Renal pelvis (tissue), 4 donors: ENCODE data around the gene VSTM2L. TPM values are rescaled to one million over a fixed set of nuclear protein-coding genes. Genes with fewer than 3 reads are reported as not detected.

Experiments
- DNase-seq: peaks from one replicate; pipeline ENCODE4 v3.0.0-alpha.2; 2013
- polyA plus RNA-seq, 3 donors: library from polyadenylated mRNA; unstranded; fragments of 120-200 nt; gene quantifications; one replicate each; pipeline ENCODE4 v1.2.1, GENCODE V29; 2013; ENCODE audit not compliant: insufficient read length in 3 of 3

Gene VSTM2L
- polyA plus RNA-seq, 3 donors: 1.5 to 3.5 (median 2.1) TPM

DNA sequence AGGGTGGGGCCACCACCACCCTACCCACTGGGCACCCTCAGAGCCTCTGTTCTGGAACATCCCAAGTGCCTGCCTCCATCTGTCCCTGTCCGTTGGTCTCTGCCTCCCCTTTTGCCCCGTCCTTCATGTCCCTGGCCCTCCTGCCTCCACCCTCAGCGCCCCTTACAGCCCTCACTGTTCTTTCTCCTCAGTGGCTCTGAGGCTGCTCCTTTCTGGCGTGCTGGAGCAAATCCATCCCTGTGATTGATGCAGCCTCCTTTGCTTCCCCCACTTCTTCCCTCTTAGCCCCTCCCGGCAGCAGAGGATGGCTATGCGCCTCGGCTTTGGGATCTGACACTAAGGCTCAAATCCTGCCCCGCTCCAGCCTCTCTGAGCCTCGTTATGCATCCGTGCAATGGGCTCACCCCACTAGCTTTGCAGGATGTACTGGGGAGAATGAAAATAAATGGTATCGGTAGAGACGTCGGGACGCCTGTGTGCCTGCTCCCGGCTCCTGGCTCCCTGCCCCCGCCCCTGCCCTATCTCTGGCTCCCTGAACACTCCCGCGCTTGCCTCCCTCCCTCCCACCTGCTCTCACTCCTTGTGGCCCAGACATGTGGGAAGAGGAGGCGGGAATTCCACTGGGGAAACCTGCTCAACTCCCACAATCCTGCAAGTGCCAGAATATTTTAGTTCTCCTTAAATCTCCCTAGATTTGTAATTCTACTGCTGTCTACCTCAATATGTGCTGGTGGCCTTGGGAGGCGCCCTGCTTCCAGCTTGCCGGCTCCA lies 13.1 kb downstream of the VSTM2L start:
- DNase-seq: peak; percentile 26

- DNase-seq: no peak
These were observed 14.5 kb downstream of the VSTM2L start for GRCh38 chr20:37917461-37917860.

DNA sequence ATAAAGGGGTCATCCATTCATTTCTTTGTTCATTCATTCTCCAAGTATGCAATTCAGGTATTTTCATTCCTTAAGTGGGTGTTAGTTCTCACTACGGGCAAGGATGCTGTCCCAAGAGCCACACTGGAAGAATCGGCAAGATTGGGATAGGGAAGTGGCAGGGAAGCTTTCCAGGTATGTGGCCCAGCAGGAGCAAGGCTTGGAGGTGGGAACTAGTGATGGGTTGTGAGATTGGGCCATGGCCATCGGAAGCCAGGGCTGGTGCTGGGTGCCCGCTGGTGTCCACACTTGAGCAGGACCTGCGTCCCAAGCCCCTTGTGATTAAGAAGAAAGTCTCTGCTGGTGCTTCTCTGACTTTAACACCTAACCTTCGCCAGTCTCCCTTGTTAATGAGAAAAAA lies 15.1 kb downstream of the VSTM2L start:
- no peak for DNase-seq

GRCh38 chr20:37919389-37920040 lies 16.6 kb downstream of the VSTM2L start:
- DNase-seq: peak; percentile 58

DNA sequence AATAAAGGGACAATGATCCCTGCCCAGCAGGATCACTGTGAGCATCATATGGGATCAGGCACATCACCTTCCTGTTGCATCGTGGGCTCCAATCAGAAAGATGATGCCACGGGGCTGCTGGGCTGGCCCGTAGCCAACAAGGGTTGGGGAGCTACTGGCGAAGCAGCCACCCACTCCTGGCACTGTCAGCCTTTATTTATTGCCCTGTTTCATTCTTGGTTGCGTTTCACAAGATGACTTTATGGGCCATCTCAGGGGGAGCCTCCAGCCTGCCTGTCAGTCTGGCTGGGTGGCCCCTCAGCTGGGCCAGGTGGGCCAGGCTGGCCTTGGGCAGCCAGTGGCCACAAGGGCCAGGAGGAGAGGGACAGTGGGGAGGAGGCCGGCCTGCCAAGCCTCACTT lies 17.3 kb downstream of the VSTM2L start:
- DNase-seq: peak; percentile 38

DNA sequence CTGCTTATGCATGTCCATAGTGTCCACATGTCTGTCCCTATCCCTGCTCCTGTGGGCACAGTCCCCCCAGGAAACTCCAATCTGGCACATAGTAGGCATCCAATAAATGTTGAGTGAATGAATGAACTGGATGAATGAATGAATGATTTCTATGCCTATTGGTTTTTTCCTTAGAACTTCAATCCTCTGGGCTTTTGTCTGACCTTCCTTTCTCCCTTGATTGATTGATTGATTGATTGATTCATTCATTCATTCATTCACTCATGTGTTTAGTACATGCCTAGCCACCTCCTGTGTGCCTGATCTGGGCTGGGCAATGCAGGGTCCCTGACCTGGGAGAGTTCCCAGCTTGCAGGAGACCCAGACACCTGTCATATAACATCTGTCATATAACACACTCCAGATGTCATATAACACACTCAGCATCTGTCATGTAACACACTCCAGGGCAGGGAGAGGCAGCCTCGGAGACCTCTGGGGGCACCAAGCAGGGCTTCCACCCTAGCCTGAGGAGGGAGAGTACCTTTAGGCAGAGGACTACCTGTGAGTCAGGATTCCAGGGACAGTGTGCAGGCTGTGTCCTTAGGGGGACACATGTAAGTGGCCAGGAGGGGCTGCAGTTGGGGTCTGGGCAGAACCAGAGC lies 17.9 kb downstream of the VSTM2L start:
- DNase-seq: no peak

- DNase-seq: no peak
These were observed 18.5 kb downstream of the VSTM2L start for GRCh38 chr20:37921341-37921929.

GRCh38 chr20:37922016-37922415 lies 19.1 kb downstream of the VSTM2L start:
- DNase-seq: no peak

- no peak for DNase-seq
These were observed 22.6 kb downstream of the VSTM2L start for GRCh38 chr20:37925265-37926165.

- no peak for DNase-seq
These were observed 23.7 kb downstream of the VSTM2L start for GRCh38 chr20:37926612-37927011.

DNA sequence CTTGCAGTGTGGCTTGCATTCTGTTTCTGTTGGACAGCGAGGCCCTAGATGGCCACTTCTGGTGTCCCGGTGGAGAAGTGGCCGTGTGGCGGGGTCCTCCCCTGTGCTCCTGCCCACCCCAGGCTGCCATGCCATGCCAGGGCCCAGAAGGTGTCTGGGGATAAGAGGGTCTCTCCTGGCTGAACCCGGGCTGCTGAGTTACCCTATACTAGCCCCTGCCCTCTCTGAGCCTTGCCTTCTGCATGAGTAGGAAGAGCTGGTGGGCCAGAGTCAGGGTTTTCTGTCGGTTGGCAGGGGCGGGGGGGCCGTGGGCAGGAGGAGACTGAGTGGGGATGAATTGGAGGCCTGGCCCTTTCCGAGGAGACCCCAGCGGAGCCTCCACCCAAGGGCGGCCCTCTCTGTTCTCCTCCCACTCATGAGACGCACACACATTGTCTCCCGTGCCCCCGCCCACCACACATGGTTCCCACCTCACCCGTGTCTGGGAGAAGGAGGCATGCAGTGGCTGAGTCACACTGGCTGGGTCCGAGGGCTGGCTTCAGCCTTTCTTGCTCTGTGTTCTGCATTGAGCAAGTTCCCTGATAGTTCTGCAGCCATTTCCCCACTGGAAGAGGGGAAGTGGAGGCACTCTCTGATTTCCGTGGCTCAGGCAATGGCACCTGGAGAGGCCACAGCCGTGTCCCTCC lies 24.6 kb downstream of the VSTM2L start:
- DNase-seq: no peak

DNA sequence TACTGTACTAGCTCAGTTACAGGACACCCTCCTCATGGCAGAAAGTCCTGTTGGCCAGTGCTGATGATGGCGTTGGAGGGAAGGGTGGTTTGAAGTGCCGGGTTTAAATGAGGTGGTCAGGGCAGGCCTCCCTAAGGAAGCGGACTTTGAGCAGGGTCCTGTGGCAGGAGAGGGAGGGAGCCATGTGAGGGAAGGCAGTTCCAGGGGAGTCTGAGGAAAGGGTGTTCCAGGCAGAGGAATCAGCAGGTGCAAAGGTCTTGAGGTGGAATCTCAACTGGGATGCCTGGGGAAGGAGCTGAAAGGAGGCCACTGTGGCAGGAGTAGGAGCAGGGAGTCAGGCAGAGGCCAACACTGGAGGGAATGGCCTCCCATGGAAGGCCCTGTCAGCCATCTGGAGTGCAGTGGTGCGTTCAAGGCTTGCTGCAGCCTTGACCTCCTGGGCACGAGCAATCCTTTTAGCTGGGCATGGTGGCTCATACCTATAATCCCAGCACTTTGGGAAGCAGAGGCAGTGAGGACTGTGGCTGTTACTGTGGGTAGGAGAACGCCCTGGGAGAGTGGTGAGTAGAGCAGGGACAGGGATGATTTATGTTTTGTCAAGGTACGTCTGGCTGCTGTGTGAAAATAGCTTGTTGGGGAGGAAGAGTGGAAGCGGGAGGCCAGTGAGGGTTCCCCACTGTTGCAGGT lies 26.2 kb downstream of the VSTM2L start:
- DNase-seq: no peak

DNA sequence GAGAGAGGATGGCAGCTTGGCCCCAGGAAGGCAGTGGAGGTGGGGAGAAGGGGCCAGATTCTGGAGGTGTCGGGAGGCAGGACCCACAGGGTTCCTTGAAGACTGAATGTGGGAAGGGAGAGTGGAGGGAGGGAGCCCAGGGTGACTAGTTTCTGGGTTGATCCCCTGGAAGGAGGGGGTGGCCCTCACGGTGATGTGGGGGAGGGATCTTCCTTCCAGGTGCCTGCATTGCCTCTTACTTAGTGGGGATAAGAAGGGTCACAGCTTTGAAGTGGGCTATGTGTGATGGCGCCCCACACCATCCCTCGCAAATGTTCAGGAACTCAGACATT lies 26.7 kb downstream of the VSTM2L start:
- no peak for DNase-seq

DNA sequence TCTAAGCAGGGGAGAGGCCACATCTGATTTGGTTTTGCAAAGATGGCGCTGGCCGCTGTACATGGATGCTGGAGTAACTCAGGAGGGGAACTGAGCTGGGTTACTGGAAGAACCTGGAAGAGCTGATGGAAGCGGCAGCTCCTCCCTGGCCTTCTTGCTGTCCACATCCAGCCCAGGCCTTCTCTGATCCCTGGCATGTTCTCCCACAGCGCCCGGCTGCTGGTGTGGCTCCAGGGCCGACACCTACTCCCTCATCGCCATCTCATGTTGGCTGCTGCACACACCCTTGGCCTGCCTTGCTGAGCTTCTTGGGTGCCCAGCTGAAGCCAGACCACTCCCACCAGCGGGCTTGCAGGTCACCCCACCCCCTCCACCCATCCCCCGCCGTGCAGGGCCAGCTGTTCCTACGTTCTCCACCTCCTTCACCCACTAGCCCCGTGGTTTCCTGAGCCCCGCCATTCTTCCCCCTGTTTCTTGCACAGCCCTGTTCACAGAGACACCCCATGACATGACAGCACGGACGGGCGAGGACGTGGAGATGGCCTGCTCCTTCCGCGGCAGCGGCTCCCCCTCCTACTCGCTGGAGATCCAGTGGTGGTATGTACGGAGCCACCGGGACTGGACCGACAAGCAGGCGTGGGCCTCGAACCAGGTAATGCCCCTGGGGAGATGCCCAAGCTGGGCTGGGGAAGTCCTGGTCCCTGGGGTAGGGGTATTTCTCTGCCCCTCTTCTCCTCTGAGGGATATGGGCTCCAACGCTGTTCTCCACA lies 28.4 kb downstream of the VSTM2L start:
- no peak for DNase-seq

DNA sequence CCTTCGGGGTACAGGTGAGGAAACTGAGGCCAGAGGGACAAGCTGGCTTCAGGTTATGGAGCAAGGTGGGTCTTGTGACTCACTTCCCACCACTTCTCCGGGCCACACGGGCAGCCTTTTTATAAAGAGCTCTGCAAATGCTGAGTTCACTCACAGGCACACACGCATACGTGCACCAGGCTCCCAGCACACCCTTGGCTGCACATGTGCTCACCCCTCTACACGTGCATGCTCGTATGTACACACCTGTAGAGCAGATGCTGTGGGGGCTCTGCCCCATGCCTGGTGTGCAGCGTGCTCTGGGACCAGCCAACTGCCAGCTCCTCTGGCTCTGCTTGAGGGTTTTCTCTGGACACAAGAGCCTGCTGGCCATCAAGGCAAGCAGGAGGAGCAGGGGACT lies 29.1 kb downstream of the VSTM2L start:
- no peak for DNase-seq

DNA sequence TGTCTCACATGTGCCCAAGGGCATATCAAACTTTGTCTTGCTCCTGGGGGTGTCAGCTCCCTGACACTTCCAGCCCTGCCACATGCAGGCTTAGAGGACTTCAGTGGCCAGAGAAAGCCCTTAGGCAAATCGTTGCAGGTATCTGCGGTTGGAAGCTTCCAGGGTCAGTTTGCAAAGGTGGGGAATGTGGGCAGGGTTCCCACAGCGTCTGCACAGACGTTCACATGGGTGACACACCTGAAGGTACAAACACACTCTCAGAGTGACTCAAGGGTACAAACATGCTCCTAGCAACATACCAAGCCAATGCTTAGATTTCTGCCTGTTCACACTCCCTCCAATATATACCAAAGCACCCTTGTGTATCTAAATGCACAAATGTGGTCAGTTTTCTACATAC lies 30.0 kb downstream of the VSTM2L start:
- no peak for DNase-seq

DNA sequence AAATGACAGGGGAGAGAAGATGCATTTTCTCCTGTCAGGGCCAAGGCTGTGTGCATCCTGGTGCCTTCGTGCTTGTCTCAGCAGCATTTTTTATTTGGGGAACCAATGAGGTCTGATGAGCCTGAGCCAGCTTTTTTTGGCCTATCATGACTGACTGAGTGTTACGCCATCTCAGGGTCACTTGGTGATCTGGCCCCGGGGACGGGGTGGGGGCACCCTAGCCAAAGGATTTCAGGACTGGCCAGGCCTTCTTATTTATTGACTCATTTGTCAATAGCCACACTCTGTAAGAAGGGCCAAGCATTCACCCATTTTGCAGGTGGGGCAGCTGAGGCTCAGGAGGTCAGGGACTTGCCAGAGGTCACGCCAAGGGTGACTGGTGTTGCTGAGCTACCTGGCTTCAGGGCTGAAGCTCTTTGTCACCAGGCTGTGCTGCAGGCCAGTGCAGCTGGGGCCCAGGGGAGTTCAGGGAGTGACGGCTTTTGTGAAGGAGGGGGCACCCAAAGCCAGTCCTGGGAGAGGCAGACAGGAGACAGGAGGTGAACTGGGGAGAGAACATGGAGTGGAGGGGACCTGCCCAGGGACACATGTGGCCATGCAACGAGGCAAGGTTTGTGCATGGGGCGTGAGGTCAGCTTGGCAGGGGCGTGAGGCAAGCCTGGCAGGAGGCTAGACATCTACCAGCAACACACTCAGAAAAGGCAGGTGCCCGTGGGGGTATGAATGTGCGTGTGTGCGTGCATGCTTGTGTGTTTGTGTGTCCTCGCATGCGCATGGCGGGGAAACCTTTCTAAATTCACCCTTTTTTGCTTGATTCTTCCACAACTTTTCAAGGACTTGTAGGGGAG lies 31.1 kb downstream of the VSTM2L start:
- no peak for DNase-seq

GRCh38 chr20:37934634-37935375 lies 31.9 kb downstream of the VSTM2L start:
- DNase-seq: no peak
